ENCODE measurements around the gene ATP2C2. TPM values are rescaled to one million over a fixed set of nuclear protein-coding genes. Genes with fewer than 3 reads are reported as not detected.

The ATP2C2 gene
- total RNA-seq, 1 experiment from 2014 or later, result 4.3 TPM

DNA sequence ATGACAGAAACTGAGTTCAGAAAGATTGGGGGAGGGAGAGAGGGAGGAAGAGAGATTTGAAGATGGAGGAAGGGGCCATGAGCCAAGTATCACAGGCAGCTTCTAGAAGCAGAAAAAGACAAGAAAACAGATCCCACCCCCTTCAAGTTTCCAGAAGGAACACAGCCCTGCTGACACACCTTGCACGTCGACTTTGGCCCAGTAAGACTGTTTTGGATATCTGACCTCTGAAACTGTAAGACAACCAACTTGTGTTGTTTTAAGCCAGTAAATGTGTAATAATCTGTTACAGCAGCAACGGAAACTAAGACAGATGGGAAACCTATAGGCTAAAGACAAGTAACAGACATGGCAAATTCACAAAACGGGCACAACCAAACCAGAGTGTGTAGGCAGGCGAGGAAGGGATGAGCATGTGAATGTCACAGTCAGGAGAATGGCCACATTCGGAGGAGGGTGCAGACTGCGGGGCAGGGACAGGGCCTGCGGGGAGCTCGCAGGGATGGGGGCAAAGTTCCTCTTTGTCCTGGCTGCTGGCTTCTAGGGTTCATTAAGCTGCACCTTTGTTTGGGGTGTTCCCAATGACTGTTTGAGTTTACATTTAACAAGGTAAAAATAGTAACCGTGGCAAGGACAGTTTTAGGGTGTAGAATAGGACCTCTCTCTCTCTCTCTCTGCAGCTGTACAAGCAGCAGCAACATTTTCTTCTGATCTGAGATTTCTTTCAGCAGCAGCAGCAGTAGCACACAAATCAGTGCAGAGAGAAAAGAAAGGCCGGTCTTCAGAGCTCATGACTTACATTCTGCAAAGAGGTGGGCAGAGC is 18.3 kb upstream of the ATP2C2 start (continued):
- no peak for TF ChIP-seq KAT7 (CRISPR knock-in tag; IDR thresholded peaks at IDR 0.05; ENCODE audit: borderline replicate concordance)
- TF ChIP-seq, protein P1, sequence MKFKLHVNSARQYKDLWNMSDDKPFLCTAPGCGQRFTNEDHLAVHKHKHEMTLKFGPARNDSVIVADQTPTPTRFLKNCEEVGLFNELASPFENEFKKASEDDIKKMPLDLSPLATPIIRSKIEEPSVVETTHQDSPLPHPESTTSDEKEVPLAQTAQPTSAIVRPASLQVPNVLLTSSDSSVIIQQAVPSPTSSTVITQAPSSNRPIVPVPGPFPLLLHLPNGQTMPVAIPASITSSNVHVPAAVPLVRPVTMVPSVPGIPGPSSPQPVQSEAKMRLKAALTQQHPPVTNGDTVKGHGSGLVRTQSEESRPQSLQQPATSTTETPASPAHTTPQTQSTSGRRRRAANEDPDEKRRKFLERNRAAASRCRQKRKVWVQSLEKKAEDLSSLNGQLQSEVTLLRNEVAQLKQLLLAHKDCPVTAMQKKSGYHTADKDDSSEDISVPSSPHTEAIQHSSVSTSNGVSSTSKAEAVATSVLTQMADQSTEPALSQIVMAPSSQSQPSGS (CRISPR knock-in tag; IDR thresholded peaks at IDR 0.05; ENCODE audit: borderline replicate concordance, low read depth), result no peak
- no peak for TF ChIP-seq HMGA2 (CRISPR knock-in tag; IDR thresholded peaks at IDR 0.05)
- TF ChIP-seq RELA (CRISPR knock-in tag; IDR thresholded peaks at IDR 0.05; ENCODE audit: borderline replicate concordance), result no peak
- TF ChIP-seq ESRRA (CRISPR knock-in tag; IDR thresholded peaks at IDR 0.05; ENCODE audit: borderline replicate concordance), result no peak

DNA sequence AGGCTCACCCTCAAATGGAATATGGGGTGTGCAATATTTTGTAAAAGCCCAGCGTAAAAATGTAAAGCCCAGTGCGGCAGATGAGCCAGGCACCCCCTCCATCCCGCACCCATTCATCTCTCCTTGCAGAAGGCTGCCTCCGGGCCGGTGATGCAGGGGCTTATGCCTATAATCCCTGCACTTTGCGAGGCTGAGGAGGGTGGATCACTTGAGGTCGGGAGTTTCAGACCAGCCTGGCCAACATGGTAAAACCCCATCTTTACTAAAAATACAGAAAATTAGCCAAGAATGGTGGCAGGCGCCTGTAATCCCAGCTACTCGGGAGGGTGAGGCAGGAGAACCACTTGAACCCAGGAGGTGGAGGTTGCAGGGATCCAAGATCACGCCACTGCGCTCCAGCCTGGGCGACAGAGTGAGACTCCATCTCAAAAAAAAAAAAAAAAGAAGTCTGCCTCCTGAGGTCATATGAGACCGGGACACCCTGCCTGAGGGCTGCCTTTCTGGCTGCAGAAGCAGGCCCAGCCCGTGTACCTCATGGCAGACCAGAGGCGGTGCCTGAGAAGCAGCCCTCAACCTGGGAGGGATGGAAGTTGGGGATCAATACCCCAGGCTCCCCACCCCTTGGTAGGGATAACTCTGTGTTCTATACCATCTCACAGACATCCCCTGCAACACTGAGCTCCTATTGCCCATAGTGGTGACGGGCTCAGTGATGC is 17.5 kb upstream of the ATP2C2 start:
- Mint-ChIP-seq H3K27ac (no peak overlapping the region), H3K9me3 (no peaks in the 10 kb centered on the region), H3K4me1 (peaks cover 2% of the 10 kb centered on the region; the same call in 1 of the 2 replicates), H3K27me3 (ENCODE audit: low read depth) (no peaks in the 10 kb centered on the region; the same call in 1 of the 2 replicates), H3K36me3 (no peaks in the 10 kb centered on the region), H3K4me3 (no peak overlapping the region)
- ATAC-seq (no peak), DNase-seq (ENCODE audit: low spot score) (no peak)
- CTCF ChIA-PET, result interaction anchor here (0.7 kb wide), 1 partner anchor 140 kb away, joined by 5 read pairs; no protein-coding TSS in a partner anchor
- POLR2A ChIA-PET, result interaction anchor here (0.6 kb wide), 1 partner anchor 120 kb away, joined by 4 read pairs; no protein-coding TSS in a partner anchor
- TF ChIP-seq, protein P2, sequence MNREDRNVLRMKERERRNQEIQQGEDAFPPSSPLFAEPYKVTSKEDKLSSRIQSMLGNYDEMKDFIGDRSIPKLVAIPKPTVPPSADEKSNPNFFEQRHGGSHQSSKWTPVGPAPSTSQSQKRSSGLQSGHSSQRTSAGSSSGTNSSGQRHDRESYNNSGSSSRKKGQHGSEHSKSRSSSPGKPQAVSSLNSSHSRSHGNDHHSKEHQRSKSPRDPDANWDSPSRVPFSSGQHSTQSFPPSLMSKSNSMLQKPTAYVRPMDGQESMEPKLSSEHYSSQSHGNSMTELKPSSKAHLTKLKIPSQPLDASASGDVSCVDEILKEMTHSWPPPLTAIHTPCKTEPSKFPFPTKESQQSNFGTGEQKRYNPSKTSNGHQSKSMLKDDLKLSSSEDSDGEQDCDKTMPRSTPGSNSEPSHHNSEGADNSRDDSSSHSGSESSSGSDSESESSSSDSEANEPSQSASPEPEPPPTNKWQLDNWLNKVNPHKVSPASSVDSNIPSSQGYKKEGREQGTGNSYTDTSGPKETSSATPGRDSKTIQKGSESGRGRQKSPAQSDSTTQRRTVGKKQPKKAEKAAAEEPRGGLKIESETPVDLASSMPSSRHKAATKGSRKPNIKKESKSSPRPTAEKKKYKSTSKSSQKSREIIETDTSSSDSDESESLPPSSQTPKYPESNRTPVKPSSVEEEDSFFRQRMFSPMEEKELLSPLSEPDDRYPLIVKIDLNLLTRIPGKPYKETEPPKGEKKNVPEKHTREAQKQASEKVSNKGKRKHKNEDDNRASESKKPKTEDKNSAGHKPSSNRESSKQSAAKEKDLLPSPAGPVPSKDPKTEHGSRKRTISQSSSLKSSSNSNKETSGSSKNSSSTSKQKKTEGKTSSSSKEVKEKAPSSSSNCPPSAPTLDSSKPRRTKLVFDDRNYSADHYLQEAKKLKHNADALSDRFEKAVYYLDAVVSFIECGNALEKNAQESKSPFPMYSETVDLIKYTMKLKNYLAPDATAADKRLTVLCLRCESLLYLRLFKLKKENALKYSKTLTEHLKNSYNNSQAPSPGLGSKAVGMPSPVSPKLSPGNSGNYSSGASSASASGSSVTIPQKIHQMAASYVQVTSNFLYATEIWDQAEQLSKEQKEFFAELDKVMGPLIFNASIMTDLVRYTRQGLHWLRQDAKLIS (CRISPR knock-in tag; IDR thresholded peaks at IDR 0.05; ENCODE audit: borderline replicate concordance), result no peak
- no peak for TF ChIP-seq FOXJ3 (CRISPR knock-in tag; IDR thresholded peaks at IDR 0.05; ENCODE audit: borderline replicate concordance)
- no peak for TF ChIP-seq ZNF138 (CRISPR knock-in tag; conservative IDR thresholded peaks at IDR 0.05)
- TF ChIP-seq JUN (CRISPR knock-in tag; IDR thresholded peaks at IDR 0.05), result no peak
- no peak for TF ChIP-seq HMGA2 (CRISPR knock-in tag; IDR thresholded peaks at IDR 0.05)
- no peak for TF ChIP-seq SMAD3 (CRISPR knock-in tag; IDR thresholded peaks at IDR 0.05; ENCODE audit: borderline replicate concordance)
- no peak for TF ChIP-seq NR2C2 (CRISPR knock-in tag; IDR thresholded peaks at IDR 0.05)
- no peak for TF ChIP-seq JAZF1 (CRISPR knock-in tag; IDR thresholded peaks at IDR 0.05)
- TF ChIP-seq TEAD4 (CRISPR knock-in tag; IDR thresholded peaks at IDR 0.05), result no peak
- no peak for TF ChIP-seq ZNF317 (CRISPR knock-in tag; IDR thresholded peaks at IDR 0.05; ENCODE audit: borderline replicate concordance, low read depth)
- no peak for TF ChIP-seq PRRX2 (CRISPR knock-in tag; IDR thresholded peaks at IDR 0.05)
- no peak for TF ChIP-seq NFYB (CRISPR knock-in tag; conservative IDR thresholded peaks at IDR 0.05; ENCODE audit: low read depth)
- no peak for TF ChIP-seq ZNF396 (CRISPR knock-in tag; IDR thresholded peaks at IDR 0.05; ENCODE audit: borderline replicate concordance)
- TF ChIP-seq, protein P1 (CRISPR knock-in tag; IDR thresholded peaks at IDR 0.05; ENCODE audit: borderline replicate concordance, low read depth), result no peak
- TF ChIP-seq, protein P3, sequence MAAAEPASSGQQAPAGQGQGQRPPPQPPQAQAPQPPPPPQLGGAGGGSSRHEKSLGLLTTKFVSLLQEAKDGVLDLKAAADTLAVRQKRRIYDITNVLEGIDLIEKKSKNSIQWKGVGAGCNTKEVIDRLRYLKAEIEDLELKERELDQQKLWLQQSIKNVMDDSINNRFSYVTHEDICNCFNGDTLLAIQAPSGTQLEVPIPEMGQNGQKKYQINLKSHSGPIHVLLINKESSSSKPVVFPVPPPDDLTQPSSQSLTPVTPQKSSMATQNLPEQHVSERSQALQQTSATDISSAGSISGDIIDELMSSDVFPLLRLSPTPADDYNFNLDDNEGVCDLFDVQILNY (CRISPR knock-in tag; IDR thresholded peaks at IDR 0.05), result no peak
- TF ChIP-seq EMX1 (CRISPR knock-in tag; IDR thresholded peaks at IDR 0.05), result no peak

All from WTC11 (cell line).